ENCODE results near the gene NT5M. TPM values are rescaled to one million over a fixed set of nuclear protein-coding genes. Genes with fewer than 3 reads are reported as not detected.

NT5M gene
- total RNA-seq, 6 experiments from 2014 or later = 0.51 to 3.0 (median 0.87) TPM

DNA sequence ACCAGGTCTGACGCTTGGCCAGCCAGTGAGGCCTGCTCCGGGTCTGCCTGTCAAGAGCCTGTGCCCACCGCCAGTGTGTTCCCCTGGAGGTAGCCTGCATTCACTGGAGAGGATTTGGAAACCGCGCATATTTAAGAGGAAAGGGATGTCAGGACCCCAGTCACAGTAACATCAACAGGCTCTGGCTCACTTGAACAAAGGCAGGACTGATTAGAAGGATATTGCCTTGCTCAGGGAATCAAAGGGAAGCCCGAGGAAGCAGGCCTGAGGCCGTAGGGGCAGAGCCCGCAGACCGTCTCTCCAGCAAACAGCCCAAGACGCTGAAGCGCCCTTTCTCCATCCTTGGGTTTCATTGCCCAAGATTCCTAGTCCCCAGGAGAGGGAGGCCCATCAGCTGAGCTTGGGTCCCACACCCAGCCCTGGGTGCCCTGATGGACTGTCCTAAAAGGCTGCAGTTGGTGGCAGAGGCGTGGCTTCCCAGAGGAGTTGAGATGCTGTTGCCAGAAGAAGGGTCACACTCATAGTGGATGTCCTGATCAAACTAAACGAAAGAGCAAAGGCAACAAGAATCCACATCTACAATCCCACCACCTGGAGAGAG, 23.2 kb downstream of the NT5M start:
- Histone ChIP-seq H3K4me1 (no peaks in the 10 kb centered on the region), H3K27me3 (no peaks in the 10 kb centered on the region), H3K9me3 (no peaks in the 10 kb centered on the region), H3K4me3 (no peak overlapping the region), H3K36me3 (no peaks in the 10 kb centered on the region), H3K27ac (no peak overlapping the region)
- intact Hi-C loops (cut with DNase I) = no loop called here
- ATAC-seq (no peak), DNase-seq (no peak)
- WGBS (ENCODE audit: insufficient coverage, low coverage, low lambda C conversion rate, missing lambda C conversion rate) = 93% methylated on average over 6 of the region's 13 CpGs
- TF ChIP-seq POLR2A (IDR thresholded peaks at IDR 0.05) = no peak
- TF ChIP-seq, protein P1, sequence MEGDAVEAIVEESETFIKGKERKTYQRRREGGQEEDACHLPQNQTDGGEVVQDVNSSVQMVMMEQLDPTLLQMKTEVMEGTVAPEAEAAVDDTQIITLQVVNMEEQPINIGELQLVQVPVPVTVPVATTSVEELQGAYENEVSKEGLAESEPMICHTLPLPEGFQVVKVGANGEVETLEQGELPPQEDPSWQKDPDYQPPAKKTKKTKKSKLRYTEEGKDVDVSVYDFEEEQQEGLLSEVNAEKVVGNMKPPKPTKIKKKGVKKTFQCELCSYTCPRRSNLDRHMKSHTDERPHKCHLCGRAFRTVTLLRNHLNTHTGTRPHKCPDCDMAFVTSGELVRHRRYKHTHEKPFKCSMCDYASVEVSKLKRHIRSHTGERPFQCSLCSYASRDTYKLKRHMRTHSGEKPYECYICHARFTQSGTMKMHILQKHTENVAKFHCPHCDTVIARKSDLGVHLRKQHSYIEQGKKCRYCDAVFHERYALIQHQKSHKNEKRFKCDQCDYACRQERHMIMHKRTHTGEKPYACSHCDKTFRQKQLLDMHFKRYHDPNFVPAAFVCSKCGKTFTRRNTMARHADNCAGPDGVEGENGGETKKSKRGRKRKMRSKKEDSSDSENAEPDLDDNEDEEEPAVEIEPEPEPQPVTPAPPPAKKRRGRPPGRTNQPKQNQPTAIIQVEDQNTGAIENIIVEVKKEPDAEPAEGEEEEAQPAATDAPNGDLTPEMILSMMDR (IDR thresholded peaks at IDR 0.05) = no peak

DNA sequence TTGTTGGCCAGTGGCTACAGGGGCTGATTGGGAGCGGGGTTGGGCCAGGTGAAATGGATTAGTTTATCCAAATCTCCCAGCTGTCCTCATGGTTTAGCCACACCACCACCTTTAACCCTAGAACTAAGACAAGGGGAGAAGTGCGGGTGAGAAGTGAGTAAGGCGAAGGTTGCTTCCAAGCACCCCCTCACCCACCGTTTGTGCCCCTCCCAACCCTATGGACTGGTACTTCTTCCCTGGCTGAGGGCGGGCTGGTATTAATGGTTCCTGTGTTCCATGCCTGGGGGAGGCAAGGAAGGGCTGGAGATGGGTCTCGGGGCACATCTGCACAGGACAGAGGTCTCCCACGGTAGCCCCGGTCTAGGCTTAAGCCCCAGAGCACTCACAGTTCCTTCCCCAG, 25.1 kb downstream of the NT5M start:
- WGBS (ENCODE audit: insufficient coverage, low coverage, low lambda C conversion rate, missing lambda C conversion rate) = 80% methylated on average over 3 of the region's 8 CpGs
- no peak for ATAC-seq
- no peak for DNase-seq

GRCh38 chr17:17341452-17341851, 38.3 kb downstream of the NT5M start:
- H3K36me3 ChIP-seq = no peaks in the 10 kb centered on the region
- WGBS (ENCODE audit: insufficient coverage, low coverage, low lambda C conversion rate, missing lambda C conversion rate) = 60% methylated on average over 1 of the region's 7 CpGs
- TF ChIP-seq, protein P1 (IDR thresholded peaks at IDR 0.05) = no peak
- no peak for TF ChIP-seq POLR2A (IDR thresholded peaks at IDR 0.05)
- no peak overlapping the region for H3K4me3 ChIP-seq
- no peaks in the 10 kb centered on the region for H3K9me3 ChIP-seq
- no peak for ATAC-seq
- H3K27ac ChIP-seq = no peak overlapping the region
- no peaks in the 10 kb centered on the region for H3K27me3 ChIP-seq
- DNase-seq = peak in 2 of 3 donors; percentile 9 to 11
- intact Hi-C loops (cut with DNase I) = no loop called here
- no peaks in the 10 kb centered on the region for H3K4me1 ChIP-seq

More for the DNA sequence above, 25.1 kb downstream of the NT5M start:
- Histone ChIP-seq H3K36me3 (no peaks in the 10 kb centered on the region), H3K4me1 (no peaks in the 10 kb centered on the region), H3K9me3 (no peaks in the 10 kb centered on the region), H3K27me3 (no peaks in the 10 kb centered on the region), H3K27ac (no peak overlapping the region), H3K4me3 (no peak overlapping the region)
- TF ChIP-seq, protein P1 (IDR thresholded peaks at IDR 0.05) = no peak
- intact Hi-C loops (cut with DNase I) = no loop called here

GRCh38 chr17:17342242-17342945, 39.2 kb downstream of the NT5M start:
- intact Hi-C loops (cut with DNase I) = no loop called here
- no peaks in the 10 kb centered on the region for H3K36me3 ChIP-seq
- ATAC-seq = no peak

More at GRCh38 chr17:17342242-17342945, 39.2 kb downstream of the NT5M start:
- DNase-seq = peak in 2 of 3 donors; percentile 11 to 17
- Histone ChIP-seq H3K27ac (no peak overlapping the region), H3K4me3 (no peak overlapping the region), H3K4me1 (no peaks in the 10 kb centered on the region), H3K27me3 (no peaks in the 10 kb centered on the region), H3K9me3 (no peaks in the 10 kb centered on the region)
- TF ChIP-seq POLR2A (IDR thresholded peaks at IDR 0.05) = no peak
- TF ChIP-seq, protein P1 (IDR thresholded peaks at IDR 0.05) = no peak
- 86% methylated on average over 17 of the region's 17 CpGs for WGBS (ENCODE audit: insufficient coverage, low coverage, low lambda C conversion rate, missing lambda C conversion rate)
